ENCODE results near the gene TDP1. TPM values are rescaled to one million over a fixed set of nuclear protein-coding genes. Genes with fewer than 3 reads are reported as not detected.

The TDP1 gene
- total RNA-seq, 4 donors from 2014 or later: 11.1 to 21.6 (median 12.2) TPM

- DNase-seq (ENCODE audit: low spot score in 2 of 2): no peak
- peak overlapping the region; percentile 69 for H3K4me3 ChIP-seq (ENCODE audit: low read depth, poor library complexity, severe bottlenecking)
- WGBS, 2 donors: 32 to 34% methylated on average over 15 of the region's 15 CpGs
- no peak for TF ChIP-seq POLR2A (IDR thresholded peaks at IDR 0.05)
- TF ChIP-seq CTCF (IDR thresholded peaks at IDR 0.05): no peak
- intact Hi-C loops (cut with DNase I; ENCODE audit: low total_unique reads): no loop called here
Measured at GRCh38 chr14:89956661-89957009, 908 bp downstream of the TDP1 start.

- 90 to 100% methylated on average over 1 of the region's 1 CpG for whole genome bisulfite sequencing, 2 donors
- H3K4me3 ChIP-seq (ENCODE audit: low read depth, poor library complexity, severe bottlenecking): no peak overlapping the region
- intact Hi-C loops (cut with DNase I; ENCODE audit: low total_unique reads): no loop called here
- TF ChIP-seq CTCF (IDR thresholded peaks at IDR 0.05) (no peak), POLR2A (IDR thresholded peaks at IDR 0.05) (no peak)
- DNase-seq (ENCODE audit: low spot score in 2 of 2): no peak
Measured at GRCh38 chr14:89957376-89957775, 1.6 kb downstream of the TDP1 start.

GRCh38 chr14:89957791-89958190 is 2.1 kb downstream of the TDP1 start:
- TF ChIP-seq POLR2A (IDR thresholded peaks at IDR 0.05) (no peak), CTCF (IDR thresholded peaks at IDR 0.05) (no peak)
- intact Hi-C loops (cut with DNase I; ENCODE audit: low total_unique reads): no loop called here
- no peak overlapping the region for H3K4me3 ChIP-seq (ENCODE audit: low read depth, poor library complexity, severe bottlenecking)
- no peak for DNase-seq (ENCODE audit: low spot score in 2 of 2)
- WGBS, 2 donors: 84 to 92% methylated on average over 8 of the region's 8 CpGs

GRCh38 chr14:89958966-89959365 is 3.2 kb downstream of the TDP1 start:
- DNase-seq (ENCODE audit: low spot score in 2 of 2): no peak
- H3K4me3 ChIP-seq (ENCODE audit: low read depth, poor library complexity, severe bottlenecking): no peak overlapping the region
- intact Hi-C loops (cut with DNase I; ENCODE audit: low total_unique reads): no loop called here
- WGBS, 2 donors: 76 to 81% methylated on average over 1 of the region's 1 CpG
- TF ChIP-seq CTCF (IDR thresholded peaks at IDR 0.05) (no peak), POLR2A (IDR thresholded peaks at IDR 0.05) (no peak)

GRCh38 chr14:89959853-89960445 is 4.2 kb downstream of the TDP1 start:
- no peak for DNase-seq (ENCODE audit: low spot score in 2 of 2)
- intact Hi-C loops (cut with DNase I; ENCODE audit: low total_unique reads): no loop called here
- H3K4me3 ChIP-seq (ENCODE audit: low read depth, poor library complexity, severe bottlenecking): no peak overlapping the region
- 87 to 92% methylated on average over 3 of the region's 3 CpGs for WGBS, 2 donors
- TF ChIP-seq POLR2A (IDR thresholded peaks at IDR 0.05) (no peak), CTCF (IDR thresholded peaks at IDR 0.05) (no peak)

GRCh38 chr14:89960914-89961313 is 5.2 kb downstream of the TDP1 start:
- no peak overlapping the region for H3K4me3 ChIP-seq (ENCODE audit: low read depth, poor library complexity, severe bottlenecking)
- DNase-seq (ENCODE audit: low spot score in 2 of 2): no peak
- no peak for TF ChIP-seq CTCF (IDR thresholded peaks at IDR 0.05)
- TF ChIP-seq POLR2A (IDR thresholded peaks at IDR 0.05): no peak
- intact Hi-C loops (cut with DNase I; ENCODE audit: low total_unique reads): no loop called here
- WGBS, 2 donors: 76 to 88% methylated on average over 3 of the region's 3 CpGs

Data from lower leg skin (tissue), 4 donors.